Vagina (tissue), 2 donors: ENCODE measurements around the gene OAT.

Source experiments
- POLR2A ChIP-seq, 2 donors: fragments of 450-650 bp; IDR thresholded peaks; one replicate each; pipeline ENCODE4 v1.6.1; 2017; ENCODE audit warnings: antibody characterized with exemption in 2 of 2, mild to moderate bottlenecking in 2 of 2, moderate library complexity in 2 of 2
- POLR2AphosphoS5 ChIP-seq, 2 donors: sonication (generic); formaldehyde crosslinking; IDR thresholded peaks; one replicate each; pipeline ENCODE4 v1.9.0; 2017; ENCODE audit warnings: antibody characterized with exemption in 2 of 2, mild to moderate bottlenecking in 2 of 2, low read depth in 1 of 2; ENCODE audit not compliant: insufficient read depth in 1 of 2
- TF ChIP-seq, protein P1 (sequence below), 3 experiments: fragments of 450-650 bp in 2 of 3; fragments of 200-600 bp in 1 of 3; sonication (generic) in 1 of 3; IDR thresholded peaks; one replicate each; pipeline ENCODE4 v1.5.1; 2017 to 2019; ENCODE audit warnings: antibody characterized with exemption in 3 of 3, mild to moderate bottlenecking in 2 of 3, moderate library complexity in 2 of 3

DNA sequence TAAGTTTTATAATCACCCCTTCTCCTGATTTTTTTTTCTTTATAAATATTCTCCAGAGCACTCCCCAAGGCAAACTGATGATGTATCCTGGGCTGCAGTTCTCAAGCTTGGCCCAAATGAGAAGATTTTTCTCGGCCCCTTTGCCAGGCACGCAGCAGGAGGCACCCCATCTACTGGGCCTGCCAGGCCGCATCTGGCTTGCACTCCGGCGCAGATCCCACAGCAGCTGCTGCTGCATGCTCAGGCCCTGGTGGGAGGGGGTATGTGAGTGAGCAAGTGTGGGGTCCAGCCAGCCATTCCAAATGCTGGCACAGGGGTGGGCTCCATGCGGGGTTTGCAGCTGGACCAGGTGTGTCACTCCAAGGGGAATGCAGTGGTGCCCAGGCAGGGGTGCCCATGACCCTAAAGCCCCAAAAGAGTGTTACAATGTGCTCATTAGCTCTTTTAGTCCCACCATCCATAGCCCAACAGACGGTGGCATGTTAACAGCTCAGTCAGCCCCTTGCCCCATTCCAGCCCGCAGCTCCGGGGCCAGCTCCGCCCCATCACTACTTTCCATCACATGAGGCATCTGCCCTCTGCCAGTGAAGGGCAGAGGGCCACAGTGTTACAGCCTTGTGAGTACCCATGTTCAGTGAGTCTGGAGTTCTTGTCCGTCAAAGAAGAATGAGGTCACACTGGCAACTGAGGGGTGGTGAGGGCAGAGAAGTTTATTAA is 25.9 kb downstream of the OAT start:
- TF ChIP-seq, protein P1, sequence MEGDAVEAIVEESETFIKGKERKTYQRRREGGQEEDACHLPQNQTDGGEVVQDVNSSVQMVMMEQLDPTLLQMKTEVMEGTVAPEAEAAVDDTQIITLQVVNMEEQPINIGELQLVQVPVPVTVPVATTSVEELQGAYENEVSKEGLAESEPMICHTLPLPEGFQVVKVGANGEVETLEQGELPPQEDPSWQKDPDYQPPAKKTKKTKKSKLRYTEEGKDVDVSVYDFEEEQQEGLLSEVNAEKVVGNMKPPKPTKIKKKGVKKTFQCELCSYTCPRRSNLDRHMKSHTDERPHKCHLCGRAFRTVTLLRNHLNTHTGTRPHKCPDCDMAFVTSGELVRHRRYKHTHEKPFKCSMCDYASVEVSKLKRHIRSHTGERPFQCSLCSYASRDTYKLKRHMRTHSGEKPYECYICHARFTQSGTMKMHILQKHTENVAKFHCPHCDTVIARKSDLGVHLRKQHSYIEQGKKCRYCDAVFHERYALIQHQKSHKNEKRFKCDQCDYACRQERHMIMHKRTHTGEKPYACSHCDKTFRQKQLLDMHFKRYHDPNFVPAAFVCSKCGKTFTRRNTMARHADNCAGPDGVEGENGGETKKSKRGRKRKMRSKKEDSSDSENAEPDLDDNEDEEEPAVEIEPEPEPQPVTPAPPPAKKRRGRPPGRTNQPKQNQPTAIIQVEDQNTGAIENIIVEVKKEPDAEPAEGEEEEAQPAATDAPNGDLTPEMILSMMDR (IDR thresholded peaks at IDR 0.05), result no peak
- TF ChIP-seq POLR2AphosphoS5 (IDR thresholded peaks at IDR 0.05; ENCODE audit: insufficient read depth in 1 of 2, low read depth in 1 of 2) (no peak), POLR2A (IDR thresholded peaks at IDR 0.05) (no peak)
